Measurements from ENCODE around the gene MACROH2A1. TPM values are rescaled to one million over a fixed set of nuclear protein-coding genes. Genes with fewer than 3 reads are reported as not detected.

The MACROH2A1 gene
- total RNA-seq, 1 donor from 2014 or later = 179 TPM

- H3K27ac ChIP-seq = no peak overlapping the region
- no peak overlapping the region for H3K4me3 ChIP-seq
- no peaks in the 10 kb centered on the region for H3K36me3 ChIP-seq
- DNase-seq (no peak), ATAC-seq (peak; percentile 75)
- peaks cover 33% of the 10 kb centered on the region for H3K4me1 ChIP-seq
- TF ChIP-seq, protein P1, sequence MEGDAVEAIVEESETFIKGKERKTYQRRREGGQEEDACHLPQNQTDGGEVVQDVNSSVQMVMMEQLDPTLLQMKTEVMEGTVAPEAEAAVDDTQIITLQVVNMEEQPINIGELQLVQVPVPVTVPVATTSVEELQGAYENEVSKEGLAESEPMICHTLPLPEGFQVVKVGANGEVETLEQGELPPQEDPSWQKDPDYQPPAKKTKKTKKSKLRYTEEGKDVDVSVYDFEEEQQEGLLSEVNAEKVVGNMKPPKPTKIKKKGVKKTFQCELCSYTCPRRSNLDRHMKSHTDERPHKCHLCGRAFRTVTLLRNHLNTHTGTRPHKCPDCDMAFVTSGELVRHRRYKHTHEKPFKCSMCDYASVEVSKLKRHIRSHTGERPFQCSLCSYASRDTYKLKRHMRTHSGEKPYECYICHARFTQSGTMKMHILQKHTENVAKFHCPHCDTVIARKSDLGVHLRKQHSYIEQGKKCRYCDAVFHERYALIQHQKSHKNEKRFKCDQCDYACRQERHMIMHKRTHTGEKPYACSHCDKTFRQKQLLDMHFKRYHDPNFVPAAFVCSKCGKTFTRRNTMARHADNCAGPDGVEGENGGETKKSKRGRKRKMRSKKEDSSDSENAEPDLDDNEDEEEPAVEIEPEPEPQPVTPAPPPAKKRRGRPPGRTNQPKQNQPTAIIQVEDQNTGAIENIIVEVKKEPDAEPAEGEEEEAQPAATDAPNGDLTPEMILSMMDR (IDR thresholded peaks at IDR 0.05) = no peak
- peaks cover under 1% of the 10 kb centered on the region for H3K9me3 ChIP-seq
- intact Hi-C loops (cut with DNase I) = no loop called here
- peaks cover 6% of the 10 kb centered on the region for H3K27me3 ChIP-seq
These were observed 34.8 kb upstream of the MACROH2A1 start for GRCh38 chr5:135433681-135434426.

DNA sequence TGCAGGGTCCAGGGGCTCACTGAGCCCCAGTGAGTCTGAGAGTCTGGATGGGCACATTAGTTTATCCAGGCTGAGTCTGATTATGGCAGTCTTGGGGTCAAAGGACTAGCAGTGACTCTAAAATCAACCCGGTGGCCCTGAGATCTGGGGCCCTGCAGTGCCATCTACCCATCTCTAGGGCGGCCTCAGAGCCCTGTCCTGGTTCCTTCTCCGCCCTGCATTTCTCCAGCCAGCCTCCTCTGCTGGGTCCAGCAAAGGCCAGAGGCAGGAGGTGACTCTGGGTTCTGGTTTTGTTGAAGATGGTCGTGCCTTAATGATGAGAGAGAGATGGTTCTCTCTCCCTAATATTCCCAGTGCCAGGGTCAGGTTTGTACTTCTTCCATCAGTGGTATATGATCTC, 33.1 kb upstream of the MACROH2A1 start:
- ATAC-seq = no peak
- intact Hi-C loops (cut with DNase I) = no loop called here
- H3K27ac ChIP-seq = no peak overlapping the region

DNA sequence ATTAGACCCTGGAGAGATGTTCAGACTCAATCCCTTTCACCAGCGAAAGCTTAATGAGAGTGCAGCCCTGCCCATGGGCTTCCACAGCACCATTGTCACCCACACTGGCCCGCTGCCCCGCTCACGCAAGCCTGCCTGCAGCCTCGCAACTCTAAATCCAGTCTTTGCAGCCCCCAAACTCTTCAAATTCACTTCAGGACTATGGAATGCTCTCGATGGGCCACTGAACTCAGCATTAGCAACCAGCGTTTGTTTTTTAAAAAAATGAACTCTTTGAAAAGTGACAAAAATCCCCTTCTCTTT, 31.1 kb upstream of the MACROH2A1 start:
- DNase-seq (no peak), ATAC-seq (no peak)
- Histone ChIP-seq H3K27ac (no peak overlapping the region), H3K4me1 (peaks cover 12% of the 10 kb centered on the region), H3K36me3 (no peaks in the 10 kb centered on the region), H3K9me3 (peaks cover 6% of the 10 kb centered on the region), H3K27me3 (no peaks in the 10 kb centered on the region), H3K4me3 (no peak overlapping the region)
- intact Hi-C loops (cut with DNase I) = no loop called here
- TF ChIP-seq, protein P1 (IDR thresholded peaks at IDR 0.05) = no peak

More for the DNA sequence above, 33.1 kb upstream of the MACROH2A1 start:
- DNase-seq = no peak
- no peak overlapping the region for H3K4me3 ChIP-seq
- H3K27me3 ChIP-seq = peaks cover 6% of the 10 kb centered on the region
- H3K36me3 ChIP-seq = no peaks in the 10 kb centered on the region
- TF ChIP-seq, protein P1 (IDR thresholded peaks at IDR 0.05) = no peak
- peaks cover 21% of the 10 kb centered on the region for H3K4me1 ChIP-seq
- peaks cover 6% of the 10 kb centered on the region for H3K9me3 ChIP-seq

- intact Hi-C loops (cut with DNase I) = no loop called here
- TF ChIP-seq, protein P1 (IDR thresholded peaks at IDR 0.05) = no peak
These were observed 30.5 kb upstream of the MACROH2A1 start for GRCh38 chr5:135429301-135430134.

DNA sequence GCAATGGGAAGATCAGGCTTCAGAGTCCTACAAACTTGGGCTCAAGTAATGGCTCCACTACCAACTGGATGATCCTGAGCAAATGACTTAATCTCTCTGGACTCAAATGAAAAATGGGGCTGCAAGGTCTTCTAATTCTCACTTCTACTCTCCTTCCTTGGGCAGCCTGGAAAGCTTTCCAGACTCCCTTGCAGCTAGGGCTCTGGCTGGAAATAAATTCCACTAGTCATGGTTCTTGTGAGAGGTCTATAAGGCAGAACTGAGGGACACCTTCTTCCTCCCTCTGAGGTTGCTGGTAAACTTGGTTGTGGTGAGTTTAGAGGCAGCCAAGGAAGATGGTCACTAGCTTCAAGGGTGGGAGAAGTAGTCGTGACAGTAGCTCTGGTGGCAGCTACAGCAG, 29.6 kb upstream of the MACROH2A1 start:
- H3K36me3 ChIP-seq = no peaks in the 10 kb centered on the region
- H3K4me3 ChIP-seq = no peak overlapping the region
- DNase-seq (no peak), ATAC-seq (no peak)
- TF ChIP-seq, protein P1 (IDR thresholded peaks at IDR 0.05) = no peak
- intact Hi-C loops (cut with DNase I) = no loop called here
- peaks cover 6% of the 10 kb centered on the region for H3K9me3 ChIP-seq
- no peaks in the 10 kb centered on the region for H3K4me1 ChIP-seq
- H3K27ac ChIP-seq = no peak overlapping the region
- no peaks in the 10 kb centered on the region for H3K27me3 ChIP-seq

More at GRCh38 chr5:135429301-135430134, 30.5 kb upstream of the MACROH2A1 start:
- ATAC-seq = no peak
- H3K36me3 ChIP-seq = no peaks in the 10 kb centered on the region
- DNase-seq = no peak
- H3K27ac ChIP-seq = no peak overlapping the region
- H3K4me1 ChIP-seq = peaks cover 6% of the 10 kb centered on the region
- peaks cover 6% of the 10 kb centered on the region for H3K9me3 ChIP-seq
- H3K27me3 ChIP-seq = no peaks in the 10 kb centered on the region
- no peak overlapping the region for H3K4me3 ChIP-seq
